ENCODE data around the gene PLEKHG2. TPM values are rescaled to one million over a fixed set of nuclear protein-coding genes. Genes with fewer than 3 reads are reported as not detected.

Gene PLEKHG2
- total and polyA plus RNA-seq, 4 donors, result 2.1 to 4.5 (median 3.0) TPM

GRCh38 chr19:39389631-39390414, 22.6 kb upstream of the PLEKHG2 start:
- no peaks in the 10 kb centered on the region for H3K9me3 ChIP-seq (ENCODE audit: control insufficient read depth in 4 of 4, low read length in 3 of 4)
- peaks cover 3 to 21% (median 15%) of the 10 kb centered on the region in 4 donors for H3K4me1 ChIP-seq (ENCODE audit: control insufficient read depth in 4 of 4, insufficient read depth in 4 of 4, low read length in 3 of 4)
- peaks cover 7 to 46% (median 29%) of the 10 kb centered on the region in 4 donors for H3K36me3 ChIP-seq (ENCODE audit: control insufficient read depth in 4 of 4, insufficient read depth in 3 of 4, low read depth in 1 of 4, low read length in 3 of 4)
- H3K9ac ChIP-seq (ENCODE audit: low read depth in 1 of 2, low read length in 2 of 2), result peak overlapping the region; percentile 84 to 85
- H3K27me3 ChIP-seq (ENCODE audit: control insufficient read depth in 4 of 4, insufficient read depth in 4 of 4, low read length in 3 of 4), result no peaks in the 10 kb centered on the region
- H3K4me3 ChIP-seq (ENCODE audit: low read depth in 1 of 3, low read length in 3 of 3), result peak overlapping the region; percentile 71 to 89 (median 81)
- H3K27ac ChIP-seq (ENCODE audit: low read depth in 1 of 2, low read length in 2 of 2), result peak overlapping the region; percentile 8 to 98
- TF ChIP-seq ZBTB33 (IDR thresholded peaks at IDR 0.05) (no peak), CTCF (IDR thresholded peaks at IDR 0.05; ENCODE audit: low read depth, low read length, missing input control) (no peak), YY1 (IDR thresholded peaks at IDR 0.05) (no peak), ATF3 (IDR thresholded peaks at IDR 0.05) (no peak), FOXA2 (IDR thresholded peaks at IDR 0.05) (no peak), SP1 (IDR thresholded peaks at IDR 0.05) (no peak), NR2F2 (IDR thresholded peaks at IDR 0.05) (no peak), FOXA1 (IDR thresholded peaks at IDR 0.05) (no peak), REST (IDR thresholded peaks at IDR 0.05) (no peak), JUND (IDR thresholded peaks at IDR 0.05) (no peak), RAD21 (IDR thresholded peaks at IDR 0.05) (no peak), RXRA (IDR thresholded peaks at IDR 0.05) (no peak), EGR1 (IDR thresholded peaks at IDR 0.05; ENCODE audit: low read depth in 2 of 2) (no peak), HNF4A (conservative IDR thresholded peaks at IDR 0.05) (no peak), HNF4G (IDR thresholded peaks at IDR 0.05) (no peak), GABPA (IDR thresholded peaks at IDR 0.05 in 1 of 2, conservative IDR thresholded peaks at IDR 0.05 in 1 of 2) (no peak)
- DNase-seq (ENCODE audit: low spot score), result no peak
- WGBS, result 71% methylated on average over 13 of the region's 13 CpGs
